Measurements from ENCODE around the gene CFTR.

DNA sequence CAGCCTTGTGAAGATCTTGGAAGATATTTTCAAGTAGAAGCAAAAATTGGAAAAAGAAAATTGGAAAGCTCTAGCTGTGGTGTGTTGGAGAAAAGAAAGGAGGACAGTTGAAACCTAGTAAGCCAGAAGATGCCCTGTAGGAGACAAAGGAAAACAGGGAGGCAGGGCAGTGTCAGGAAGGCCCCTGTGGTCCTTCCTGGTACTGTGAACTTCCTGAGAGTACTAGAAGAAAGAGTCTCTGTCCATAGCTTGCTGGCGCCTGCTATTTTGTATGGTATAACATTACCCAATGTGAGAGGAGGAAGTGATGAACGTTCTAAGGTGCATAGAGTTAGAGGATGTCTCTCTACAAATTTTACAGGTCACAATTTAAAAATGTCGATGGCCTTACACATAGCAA is 210.3 kb downstream of the CFTR start:
- no peak for TF ChIP-seq POLR2AphosphoS5 (IDR thresholded peaks at IDR 0.05; ENCODE audit: low read depth, low read length)
- TF ChIP-seq, protein P1, sequence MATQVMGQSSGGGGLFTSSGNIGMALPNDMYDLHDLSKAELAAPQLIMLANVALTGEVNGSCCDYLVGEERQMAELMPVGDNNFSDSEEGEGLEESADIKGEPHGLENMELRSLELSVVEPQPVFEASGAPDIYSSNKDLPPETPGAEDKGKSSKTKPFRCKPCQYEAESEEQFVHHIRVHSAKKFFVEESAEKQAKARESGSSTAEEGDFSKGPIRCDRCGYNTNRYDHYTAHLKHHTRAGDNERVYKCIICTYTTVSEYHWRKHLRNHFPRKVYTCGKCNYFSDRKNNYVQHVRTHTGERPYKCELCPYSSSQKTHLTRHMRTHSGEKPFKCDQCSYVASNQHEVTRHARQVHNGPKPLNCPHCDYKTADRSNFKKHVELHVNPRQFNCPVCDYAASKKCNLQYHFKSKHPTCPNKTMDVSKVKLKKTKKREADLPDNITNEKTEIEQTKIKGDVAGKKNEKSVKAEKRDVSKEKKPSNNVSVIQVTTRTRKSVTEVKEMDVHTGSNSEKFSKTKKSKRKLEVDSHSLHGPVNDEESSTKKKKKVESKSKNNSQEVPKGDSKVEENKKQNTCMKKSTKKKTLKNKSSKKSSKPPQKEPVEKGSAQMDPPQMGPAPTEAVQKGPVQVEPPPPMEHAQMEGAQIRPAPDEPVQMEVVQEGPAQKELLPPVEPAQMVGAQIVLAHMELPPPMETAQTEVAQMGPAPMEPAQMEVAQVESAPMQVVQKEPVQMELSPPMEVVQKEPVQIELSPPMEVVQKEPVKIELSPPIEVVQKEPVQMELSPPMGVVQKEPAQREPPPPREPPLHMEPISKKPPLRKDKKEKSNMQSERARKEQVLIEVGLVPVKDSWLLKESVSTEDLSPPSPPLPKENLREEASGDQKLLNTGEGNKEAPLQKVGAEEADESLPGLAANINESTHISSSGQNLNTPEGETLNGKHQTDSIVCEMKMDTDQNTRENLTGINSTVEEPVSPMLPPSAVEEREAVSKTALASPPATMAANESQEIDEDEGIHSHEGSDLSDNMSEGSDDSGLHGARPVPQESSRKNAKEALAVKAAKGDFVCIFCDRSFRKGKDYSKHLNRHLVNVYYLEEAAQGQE (IDR thresholded peaks at IDR 0.05; ENCODE audit: insufficient read depth in 1 of 2, low read depth in 2 of 2, low read length in 2 of 2): no peak
